Esophagus (tissue), 2 donors: ENCODE results near the gene CCDC144A. TPM values are rescaled to one million over a fixed set of nuclear protein-coding genes. Genes with fewer than 3 reads are reported as not detected.
"Not testable (repeated sequence)": the region's sequence is repeated elsewhere in the genome, so short reads cannot be mapped to it uniquely, and the experiment has no call there.

Experiments
- H3K27ac ChIP-seq, 2 donors: one replicate each; pipeline ENCODE4 v1.5.1; 2013; ENCODE audit warnings: low read depth in 2 of 2, mild to moderate bottlenecking in 2 of 2, inconsistent platforms in 1 of 2, low read length in 1 of 2, moderate library complexity in 1 of 2
- H3K27me3 ChIP-seq, 2 donors: one replicate each; pipeline ENCODE4 v1.6.1; 2013; ENCODE audit warnings: low read length in 2 of 2, control low read depth in 1 of 2, mild to moderate bottlenecking in 1 of 2; ENCODE audit not compliant: insufficient read depth in 2 of 2, control insufficient read depth in 1 of 2
- H3K36me3 ChIP-seq, 2 donors: one replicate each; pipeline ENCODE4 v1.6.1; 2013; ENCODE audit warnings: low read length in 1 of 2; ENCODE audit not compliant: control insufficient read depth in 2 of 2, insufficient read depth in 2 of 2
- H3K4me1 ChIP-seq, 2 donors: one replicate each; pipeline ENCODE4 v1.6.1; 2013; ENCODE audit warnings: low read length in 1 of 2; ENCODE audit not compliant: control insufficient read depth in 2 of 2, insufficient read depth in 2 of 2
- H3K4me3 ChIP-seq, 2 donors: one replicate each; pipeline ENCODE4 v1.5.1; 2013; ENCODE audit warnings: low read length in 2 of 2, mild to moderate bottlenecking in 2 of 2, low read depth in 1 of 2, moderate library complexity in 1 of 2
- H3K9me3 ChIP-seq, 2 donors: one replicate each; pipeline ENCODE4 v1.6.1; 2013; ENCODE audit warnings: mild to moderate bottlenecking in 2 of 2, low read depth in 1 of 2, low read length in 1 of 2, moderate library complexity in 1 of 2; ENCODE audit not compliant: control insufficient read depth in 2 of 2, insufficient read depth in 1 of 2
- WGBS, 2 donors: extraction: QIAGEN DNeasy Blood & Tissue Kit; methylation state at CpG; one replicate each; pipeline ENCODE4 v1.1.7; 2013; 5-methylcytosine and 5-hydroxymethylcytosine counted together
- polyA plus RNA-seq, 2 donors: library from polyadenylated mRNA; stranded (reverse); fragments of 200-250 nt; gene quantifications; one replicate each; pipeline ENCODE4 v1.2.3, GENCODE V29; 2013
- donor health status: healthy with polysubstance abuse.
- donor health status: Bipolar disorder and iron deficiency.

The CCDC144A gene
- polyA plus RNA-seq, 2 donors = 0.29 to 0.43 TPM

- WGBS, 2 donors = 79 to 85% methylated on average over 5 to 6 of the region's 11 CpGs
- not testable (repeated sequence) for H3K4me1 ChIP-seq, H3K9me3 ChIP-seq, H3K36me3 ChIP-seq, H3K4me3 ChIP-seq, H3K27ac ChIP-seq, H3K27me3 ChIP-seq
These were observed 99.0 kb downstream of the CCDC144A start for GRCh38 chr17:16788889-16789536.

GRCh38 chr17:16789622-16790021 lies 99.6 kb downstream of the CCDC144A start:
- not testable (repeated sequence) for H3K27ac ChIP-seq, H3K4me3 ChIP-seq, H3K4me1 ChIP-seq, H3K36me3 ChIP-seq, H3K9me3 ChIP-seq, H3K27me3 ChIP-seq
- 85 to 91% methylated on average over 3 of the region's 3 CpGs for WGBS, 2 donors

- H3K36me3 ChIP-seq, H3K27ac ChIP-seq, H3K4me3 ChIP-seq, H3K4me1 ChIP-seq, H3K9me3 ChIP-seq, H3K27me3 ChIP-seq: not testable (repeated sequence)
- 85 to 92% methylated on average over 7 of the region's 9 CpGs for WGBS, 2 donors
These were observed 100.4 kb downstream of the CCDC144A start for GRCh38 chr17:16790313-16790871.

- WGBS, 2 donors = 62 to 63% methylated on average over 3 of the region's 5 CpGs
- not testable (repeated sequence) for H3K27me3 ChIP-seq, H3K27ac ChIP-seq, H3K4me1 ChIP-seq, H3K4me3 ChIP-seq, H3K36me3 ChIP-seq, H3K9me3 ChIP-seq
These were observed 104.2 kb downstream of the CCDC144A start for GRCh38 chr17:16794215-16794614.

- H3K36me3 ChIP-seq, H3K27ac ChIP-seq, H3K4me3 ChIP-seq, H3K27me3 ChIP-seq, H3K9me3 ChIP-seq, H3K4me1 ChIP-seq: not testable (repeated sequence)
- WGBS, 2 donors = 90 to 91% methylated on average over 6 of the region's 7 CpGs
These were observed 105.9 kb downstream of the CCDC144A start for GRCh38 chr17:16795894-16796293.

GRCh38 chr17:16804851-16805250 lies 114.8 kb downstream of the CCDC144A start:
- H3K9me3 ChIP-seq, H3K4me1 ChIP-seq, H3K36me3 ChIP-seq, H3K27ac ChIP-seq, H3K4me3 ChIP-seq, H3K27me3 ChIP-seq: not testable (repeated sequence)
- 73 to 77% methylated on average over 5 of the region's 5 CpGs for WGBS, 2 donors

GRCh38 chr17:16806599-16806998 lies 116.6 kb downstream of the CCDC144A start:
- not testable (repeated sequence) for H3K36me3 ChIP-seq, H3K4me1 ChIP-seq, H3K27ac ChIP-seq, H3K9me3 ChIP-seq, H3K4me3 ChIP-seq, H3K27me3 ChIP-seq
- 86 to 91% methylated on average over 4 of the region's 4 CpGs for WGBS, 2 donors

- 47 to 92% methylated on average over 4 to 8 of the region's 9 CpGs for WGBS, 2 donors
- H3K36me3 ChIP-seq, H3K27me3 ChIP-seq, H3K4me3 ChIP-seq, H3K4me1 ChIP-seq, H3K9me3 ChIP-seq, H3K27ac ChIP-seq: not testable (repeated sequence)
These were observed 117.6 kb downstream of the CCDC144A start for GRCh38 chr17:16807620-16808019.

- H3K27ac ChIP-seq, H3K4me3 ChIP-seq, H3K9me3 ChIP-seq, H3K27me3 ChIP-seq, H3K4me1 ChIP-seq, H3K36me3 ChIP-seq: not testable (repeated sequence)
- 88 to 92% methylated on average over 4 to 5 of the region's 5 CpGs for WGBS, 2 donors
These were observed 120.2 kb downstream of the CCDC144A start for GRCh38 chr17:16810236-16810635.

GRCh38 chr17:16812126-16812525 lies 122.1 kb downstream of the CCDC144A start:
- H3K27ac ChIP-seq, H3K36me3 ChIP-seq, H3K27me3 ChIP-seq, H3K4me3 ChIP-seq, H3K4me1 ChIP-seq, H3K9me3 ChIP-seq: not testable (repeated sequence)
- 29 to 32% methylated on average over 7 of the region's 7 CpGs for WGBS, 2 donors
